Measurements from ENCODE around the gene MICALL2.

The MICALL2 gene

GRCh38 chr7:1434165-1434718, 25.0 kb downstream of the MICALL2 start:
- Histone ChIP-seq H3K4me1 (ENCODE audit: insufficient read depth, low read length) (no peaks in the 10 kb centered on the region), H3K27me3 (ENCODE audit: insufficient read depth, low read length) (peaks cover 4% of the 10 kb centered on the region; the same call in 1 of the 2 replicates), H3K36me3 (ENCODE audit: insufficient read depth, low read depth, low read length) (no peaks in the 10 kb centered on the region), H3K27ac (ENCODE audit: low read length) (no peak overlapping the region), H3K4me3 (ENCODE audit: low read length) (no peak overlapping the region), H3K9ac (ENCODE audit: low read depth, low read length) (no peak overlapping the region), H3K9me3 (ENCODE audit: insufficient read depth, low read depth, low read length) (no peaks in the 10 kb centered on the region)

GRCh38 chr7:1433128-1433920, 25.9 kb downstream of the MICALL2 start:
- H3K9ac ChIP-seq (ENCODE audit: low read depth, low read length): no peak overlapping the region
- no peak overlapping the region for H3K27ac ChIP-seq (ENCODE audit: low read length)
- H3K36me3 ChIP-seq (ENCODE audit: insufficient read depth, low read depth, low read length): no peaks in the 10 kb centered on the region
- H3K4me1 ChIP-seq (ENCODE audit: insufficient read depth, low read length): no peaks in the 10 kb centered on the region
- no peaks in the 10 kb centered on the region for H3K9me3 ChIP-seq (ENCODE audit: insufficient read depth, low read depth, low read length)
- H3K4me3 ChIP-seq (ENCODE audit: low read length): no peak overlapping the region
- H3K27me3 ChIP-seq (ENCODE audit: insufficient read depth, low read length): peaks cover 4% of the 10 kb centered on the region; the same call in 1 of the 2 replicates

- no peak overlapping the region for H3K27ac ChIP-seq (ENCODE audit: low read length)
- no peaks in the 10 kb centered on the region for H3K36me3 ChIP-seq (ENCODE audit: insufficient read depth, low read depth, low read length)
- H3K9ac ChIP-seq (ENCODE audit: low read depth, low read length): no peak overlapping the region
- H3K9me3 ChIP-seq (ENCODE audit: insufficient read depth, low read depth, low read length): no peaks in the 10 kb centered on the region
- no peaks in the 10 kb centered on the region for H3K4me1 ChIP-seq (ENCODE audit: insufficient read depth, low read length)
- H3K27me3 ChIP-seq (ENCODE audit: insufficient read depth, low read length): peaks cover 4% of the 10 kb centered on the region; the same call in 1 of the 2 replicates
- H3K4me3 ChIP-seq (ENCODE audit: low read length): no peak overlapping the region
These were observed 26.7 kb downstream of the MICALL2 start for GRCh38 chr7:1432411-1433082.

GRCh38 chr7:1431634-1432380, 27.5 kb downstream of the MICALL2 start:
- H3K9me3 ChIP-seq (ENCODE audit: insufficient read depth, low read depth, low read length): no peaks in the 10 kb centered on the region
- H3K27me3 ChIP-seq (ENCODE audit: insufficient read depth, low read length): peaks cover 4% of the 10 kb centered on the region; the same call in 1 of the 2 replicates
- H3K4me3 ChIP-seq (ENCODE audit: low read length): no peak overlapping the region
- no peaks in the 10 kb centered on the region for H3K36me3 ChIP-seq (ENCODE audit: insufficient read depth, low read depth, low read length)
- no peaks in the 10 kb centered on the region for H3K4me1 ChIP-seq (ENCODE audit: insufficient read depth, low read length)
- no peak overlapping the region for H3K9ac ChIP-seq (ENCODE audit: low read depth, low read length)
- H3K27ac ChIP-seq (ENCODE audit: low read length): no peak overlapping the region

- H3K9ac ChIP-seq (ENCODE audit: low read depth, low read length): no peak overlapping the region
- no peaks in the 10 kb centered on the region for H3K4me1 ChIP-seq (ENCODE audit: insufficient read depth, low read length)
- H3K4me3 ChIP-seq (ENCODE audit: low read length): no peak overlapping the region
- H3K27me3 ChIP-seq (ENCODE audit: insufficient read depth, low read length): peaks cover 4% of the 10 kb centered on the region; the same call in 1 of the 2 replicates
- H3K27ac ChIP-seq (ENCODE audit: low read length): no peak overlapping the region
- no peaks in the 10 kb centered on the region for H3K36me3 ChIP-seq (ENCODE audit: insufficient read depth, low read depth, low read length)
- no peaks in the 10 kb centered on the region for H3K9me3 ChIP-seq (ENCODE audit: insufficient read depth, low read depth, low read length)
These were observed 28.0 kb downstream of the MICALL2 start for GRCh38 chr7:1431226-1431625.

- H3K27me3 ChIP-seq (ENCODE audit: insufficient read depth, low read length): peaks cover 4% of the 10 kb centered on the region; the same call in 1 of the 2 replicates
- no peaks in the 10 kb centered on the region for H3K4me1 ChIP-seq (ENCODE audit: insufficient read depth, low read length)
- no peaks in the 10 kb centered on the region for H3K36me3 ChIP-seq (ENCODE audit: insufficient read depth, low read depth, low read length)
- H3K9me3 ChIP-seq (ENCODE audit: insufficient read depth, low read depth, low read length): no peaks in the 10 kb centered on the region
- H3K4me3 ChIP-seq (ENCODE audit: low read length): no peak overlapping the region
- no peak overlapping the region for H3K27ac ChIP-seq (ENCODE audit: low read length)
- no peak overlapping the region for H3K9ac ChIP-seq (ENCODE audit: low read depth, low read length)
These were observed 29.0 kb downstream of the MICALL2 start for GRCh38 chr7:1430056-1430845.

GRCh38 chr7:1428941-1429501, 30.2 kb downstream of the MICALL2 start:
- Histone ChIP-seq H3K36me3 (ENCODE audit: insufficient read depth, low read depth, low read length) (no peaks in the 10 kb centered on the region), H3K4me1 (ENCODE audit: insufficient read depth, low read length) (no peaks in the 10 kb centered on the region), H3K27ac (ENCODE audit: low read length) (no peak overlapping the region), H3K4me3 (ENCODE audit: low read length) (no peak overlapping the region), H3K9me3 (ENCODE audit: insufficient read depth, low read depth, low read length) (no peaks in the 10 kb centered on the region), H3K27me3 (ENCODE audit: insufficient read depth, low read length) (peaks cover 4% of the 10 kb centered on the region; the same call in 1 of the 2 replicates), H3K9ac (ENCODE audit: low read depth, low read length) (no peak overlapping the region)

GRCh38 chr7:1427064-1427657, 32.1 kb downstream of the MICALL2 start:
- Histone ChIP-seq H3K4me3 (ENCODE audit: low read length) (no peak overlapping the region), H3K27me3 (ENCODE audit: insufficient read depth, low read length) (peaks cover 3% of the 10 kb centered on the region; the same call in 1 of the 2 replicates), H3K27ac (ENCODE audit: low read length) (no peak overlapping the region), H3K4me1 (ENCODE audit: insufficient read depth, low read length) (no peaks in the 10 kb centered on the region), H3K9ac (ENCODE audit: low read depth, low read length) (no peak overlapping the region), H3K9me3 (ENCODE audit: insufficient read depth, low read depth, low read length) (no peaks in the 10 kb centered on the region), H3K36me3 (ENCODE audit: insufficient read depth, low read depth, low read length) (no peaks in the 10 kb centered on the region)

- Histone ChIP-seq H3K4me3 (ENCODE audit: low read length) (no peak overlapping the region), H3K9ac (ENCODE audit: low read depth, low read length) (no peak overlapping the region), H3K36me3 (ENCODE audit: insufficient read depth, low read depth, low read length) (no peaks in the 10 kb centered on the region), H3K27me3 (ENCODE audit: insufficient read depth, low read length) (no peaks in the 10 kb centered on the region; the same call in 1 of the 2 replicates), H3K4me1 (ENCODE audit: insufficient read depth, low read length) (no peaks in the 10 kb centered on the region), H3K27ac (ENCODE audit: low read length) (no peak overlapping the region), H3K9me3 (ENCODE audit: insufficient read depth, low read depth, low read length) (no peaks in the 10 kb centered on the region)
These were observed 32.8 kb downstream of the MICALL2 start for GRCh38 chr7:1426474-1426873.

- H3K36me3 ChIP-seq (ENCODE audit: insufficient read depth, low read depth, low read length): no peaks in the 10 kb centered on the region
These were observed 33.8 kb downstream of the MICALL2 start for GRCh38 chr7:1425292-1426136.

More at GRCh38 chr7:1425292-1426136, 33.8 kb downstream of the MICALL2 start:
- no peak overlapping the region for H3K27ac ChIP-seq (ENCODE audit: low read length)
- H3K4me1 ChIP-seq (ENCODE audit: insufficient read depth, low read length): no peaks in the 10 kb centered on the region
- H3K4me3 ChIP-seq (ENCODE audit: low read length): no peak overlapping the region
- H3K9ac ChIP-seq (ENCODE audit: low read depth, low read length): no peak overlapping the region
- no peaks in the 10 kb centered on the region for H3K9me3 ChIP-seq (ENCODE audit: insufficient read depth, low read depth, low read length)
- H3K27me3 ChIP-seq (ENCODE audit: insufficient read depth, low read length): no peaks in the 10 kb centered on the region; the same call in 1 of the 2 replicates
